Epithelial cell of proximal tubule (primary cell): ENCODE results near the gene CREB3L2. TPM values are rescaled to one million over a fixed set of nuclear protein-coding genes. Genes with fewer than 3 reads are reported as not detected.
"Not testable (repeated sequence)": the region's sequence is repeated elsewhere in the genome, so short reads cannot be mapped to it uniquely, and the experiment has no call there.

Source experiments
- DNase-seq: peaks from one replicate; pipeline ENCODE4 v3.0.0-alpha.2; 2011; ENCODE audit warnings: low read depth
- H3K4me3 ChIP-seq: 2 replicates; pipeline ENCODE4 v1.5.1; 2011; ENCODE audit warnings: low read depth, mild to moderate bottlenecking, low read length
- total RNA-seq: library from RNA; depleted of rRNA; stranded (reverse); fragments of >200 nt; gene quantifications from 2 replicates; pipeline ENCODE4 v1.2.3, GENCODE V29; 2015
- TF ChIP-seq, protein P1 (sequence below): conservative IDR thresholded peaks from 2 replicates; pipeline ENCODE4 v1.5.1; 2012; ENCODE audit warnings: low read depth, mild to moderate bottlenecking, low read length

The CREB3L2 gene
- total RNA-seq, 1 donor from 2014 or later, result 18.3 TPM

DNA sequence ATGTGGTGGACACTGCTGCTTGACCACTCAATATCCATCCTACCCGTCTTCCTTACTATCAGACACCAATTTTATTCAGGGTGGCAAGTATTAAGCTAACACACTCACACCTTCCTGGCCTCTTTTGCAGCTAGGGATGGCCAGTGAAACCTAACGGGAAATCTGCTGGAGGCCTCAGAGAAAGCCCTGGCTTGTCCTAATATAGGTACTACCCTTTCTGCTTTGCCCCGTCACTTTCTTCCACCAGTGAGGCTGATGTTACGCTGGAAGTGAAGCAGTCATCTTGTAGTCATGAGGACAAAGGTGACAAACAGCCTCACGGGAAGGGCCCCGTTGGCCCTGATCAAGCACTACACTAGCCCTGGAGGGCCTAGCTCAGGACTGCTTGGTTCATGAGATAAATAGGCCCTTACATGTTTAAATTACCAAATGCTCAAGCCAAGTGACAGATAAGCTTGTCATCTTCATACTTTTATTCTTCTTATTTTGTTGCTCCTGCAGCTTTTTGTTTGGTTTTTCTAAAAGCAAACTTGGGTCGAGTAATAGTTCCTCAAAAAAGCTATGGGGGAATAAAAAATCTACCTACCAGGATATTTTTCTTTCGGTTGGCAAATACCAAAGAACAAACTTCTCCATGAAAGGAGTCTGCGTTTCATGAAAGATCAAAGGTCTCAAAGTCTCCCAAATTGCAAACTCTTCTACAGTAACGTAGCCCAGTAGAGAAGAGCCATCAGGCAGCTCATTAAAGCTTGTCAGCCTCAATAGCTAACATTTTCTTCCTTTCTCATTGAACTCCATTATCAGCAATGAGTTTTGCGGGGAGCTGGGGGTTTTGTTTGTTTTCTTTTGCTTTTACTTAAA is 17.5 kb downstream of the CREB3L2 start:
- TF ChIP-seq, protein P1, sequence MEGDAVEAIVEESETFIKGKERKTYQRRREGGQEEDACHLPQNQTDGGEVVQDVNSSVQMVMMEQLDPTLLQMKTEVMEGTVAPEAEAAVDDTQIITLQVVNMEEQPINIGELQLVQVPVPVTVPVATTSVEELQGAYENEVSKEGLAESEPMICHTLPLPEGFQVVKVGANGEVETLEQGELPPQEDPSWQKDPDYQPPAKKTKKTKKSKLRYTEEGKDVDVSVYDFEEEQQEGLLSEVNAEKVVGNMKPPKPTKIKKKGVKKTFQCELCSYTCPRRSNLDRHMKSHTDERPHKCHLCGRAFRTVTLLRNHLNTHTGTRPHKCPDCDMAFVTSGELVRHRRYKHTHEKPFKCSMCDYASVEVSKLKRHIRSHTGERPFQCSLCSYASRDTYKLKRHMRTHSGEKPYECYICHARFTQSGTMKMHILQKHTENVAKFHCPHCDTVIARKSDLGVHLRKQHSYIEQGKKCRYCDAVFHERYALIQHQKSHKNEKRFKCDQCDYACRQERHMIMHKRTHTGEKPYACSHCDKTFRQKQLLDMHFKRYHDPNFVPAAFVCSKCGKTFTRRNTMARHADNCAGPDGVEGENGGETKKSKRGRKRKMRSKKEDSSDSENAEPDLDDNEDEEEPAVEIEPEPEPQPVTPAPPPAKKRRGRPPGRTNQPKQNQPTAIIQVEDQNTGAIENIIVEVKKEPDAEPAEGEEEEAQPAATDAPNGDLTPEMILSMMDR, result no peak
- H3K4me3 ChIP-seq, result no peak overlapping the region
- no peak for DNase-seq

DNA sequence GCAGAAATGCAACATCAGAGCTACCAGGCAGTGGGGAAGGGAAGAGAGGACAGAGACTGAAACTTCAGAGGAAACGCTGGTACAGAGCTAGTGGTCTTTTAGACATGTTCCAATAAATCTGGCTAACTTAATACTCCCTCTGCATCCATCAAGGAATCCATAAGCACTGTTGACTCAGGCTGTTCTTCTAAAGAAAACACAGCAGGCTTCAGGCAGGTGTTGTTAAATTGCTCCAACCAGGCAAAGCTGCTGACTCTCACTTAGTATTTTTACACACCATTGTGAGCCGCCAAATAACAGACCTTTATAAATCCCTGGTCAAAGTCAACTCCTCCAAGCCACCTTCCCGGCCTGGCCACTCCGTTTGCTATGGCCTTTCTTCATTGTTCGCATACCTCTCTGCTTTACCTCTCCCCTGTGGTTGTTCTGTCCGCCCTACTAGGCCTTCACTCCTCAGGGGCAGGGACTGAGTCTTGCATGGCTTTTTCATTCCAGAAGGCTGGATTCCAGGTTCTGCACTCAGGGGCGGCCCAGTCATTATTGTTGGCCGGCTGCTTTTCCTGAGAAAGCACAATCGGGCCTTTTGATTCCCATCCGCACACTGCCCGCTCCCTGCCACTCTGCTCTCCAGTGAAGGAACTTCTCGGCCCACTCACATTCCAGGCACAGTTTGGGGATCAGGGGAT is 18.4 kb downstream of the CREB3L2 start:
- no peak for DNase-seq
- TF ChIP-seq, protein P1, result no peak
- H3K4me3 ChIP-seq, result no peak overlapping the region

DNA sequence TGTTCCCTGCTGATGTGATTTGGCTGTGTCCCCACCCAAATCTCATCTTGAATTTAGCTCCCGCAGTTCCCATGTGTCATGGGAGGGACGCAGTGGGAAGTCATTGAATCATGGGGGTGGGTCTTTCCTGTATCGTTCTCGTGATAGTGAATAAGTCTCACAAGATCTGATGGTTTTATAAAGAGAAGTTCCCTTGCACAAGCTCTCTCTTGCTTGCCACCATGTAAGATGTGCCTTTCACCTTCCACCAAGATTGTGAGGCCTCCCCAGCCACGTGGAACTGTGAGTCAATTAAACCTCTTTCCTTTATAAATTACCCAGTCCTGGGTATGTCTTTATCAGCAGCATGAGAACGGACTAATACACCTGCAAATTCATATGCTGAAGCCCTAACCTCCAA is 19.5 kb downstream of the CREB3L2 start:
- H3K4me3 ChIP-seq, DNase-seq: not testable (repeated sequence)

DNA sequence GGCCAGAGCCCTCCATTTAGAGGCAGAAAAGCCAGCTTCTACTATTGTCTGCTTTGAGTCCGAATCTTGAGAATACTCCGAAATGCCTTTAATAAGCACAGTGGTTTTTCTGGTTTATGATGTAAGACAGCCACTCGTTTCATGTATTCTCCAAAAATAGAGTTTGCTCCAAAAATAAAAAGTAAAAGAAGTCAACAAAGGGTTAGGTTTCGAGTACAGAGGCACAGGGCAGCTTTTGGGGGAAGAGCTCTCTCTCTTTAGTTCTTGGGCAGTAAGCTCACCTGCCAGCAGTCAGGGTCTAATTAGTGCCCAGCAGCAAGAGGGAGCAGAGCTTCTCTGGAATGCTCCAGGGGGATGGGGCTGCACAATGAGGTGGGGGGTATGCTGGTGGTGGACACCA is 20.2 kb downstream of the CREB3L2 start:
- TF ChIP-seq, protein P1, result no peak
- no peak overlapping the region for H3K4me3 ChIP-seq
- no peak for DNase-seq

DNA sequence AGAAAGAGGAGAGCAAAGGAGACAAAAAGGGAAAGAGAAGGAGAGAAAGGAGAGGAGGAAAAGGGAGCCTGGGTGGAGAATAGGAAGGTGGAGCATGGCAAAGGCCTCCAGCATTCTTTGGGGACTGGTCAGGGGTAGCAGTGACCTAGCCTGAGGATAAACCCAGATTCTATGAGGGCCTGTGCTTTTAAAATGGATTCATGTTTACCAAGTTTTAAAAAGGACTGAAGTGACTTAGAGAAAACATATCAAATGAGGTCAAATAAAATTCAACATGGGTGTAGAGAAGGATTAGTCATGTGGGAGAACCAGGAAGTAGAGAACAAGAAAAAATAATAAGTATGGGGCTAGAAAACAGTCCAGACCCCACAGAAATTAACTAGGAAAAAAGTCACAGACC is 20.7 kb downstream of the CREB3L2 start:
- H3K4me3 ChIP-seq, result no peak overlapping the region
- DNase-seq, result no peak
- TF ChIP-seq, protein P1, result no peak

DNA sequence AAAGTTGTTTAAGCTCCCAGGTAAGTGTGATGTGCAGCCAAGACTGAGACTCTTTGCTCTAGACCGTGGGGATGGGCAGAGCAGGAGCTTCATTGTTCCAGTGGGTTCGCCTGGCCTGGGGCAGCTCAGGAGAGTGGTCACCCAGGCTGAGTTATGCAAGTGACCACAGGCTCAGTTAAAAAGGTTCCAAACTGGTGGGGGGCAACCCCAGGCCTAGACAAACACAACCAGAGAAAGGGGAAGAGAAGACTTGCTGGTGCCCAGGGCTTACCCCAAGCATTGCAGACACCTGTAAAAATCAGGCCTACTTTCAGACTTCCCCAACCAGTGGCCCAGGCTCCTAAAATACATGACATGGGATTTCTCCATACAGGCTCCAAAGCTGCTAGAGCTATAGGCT is 21.6 kb downstream of the CREB3L2 start:
- TF ChIP-seq, protein P1, result no peak
- DNase-seq, result no peak

DNA sequence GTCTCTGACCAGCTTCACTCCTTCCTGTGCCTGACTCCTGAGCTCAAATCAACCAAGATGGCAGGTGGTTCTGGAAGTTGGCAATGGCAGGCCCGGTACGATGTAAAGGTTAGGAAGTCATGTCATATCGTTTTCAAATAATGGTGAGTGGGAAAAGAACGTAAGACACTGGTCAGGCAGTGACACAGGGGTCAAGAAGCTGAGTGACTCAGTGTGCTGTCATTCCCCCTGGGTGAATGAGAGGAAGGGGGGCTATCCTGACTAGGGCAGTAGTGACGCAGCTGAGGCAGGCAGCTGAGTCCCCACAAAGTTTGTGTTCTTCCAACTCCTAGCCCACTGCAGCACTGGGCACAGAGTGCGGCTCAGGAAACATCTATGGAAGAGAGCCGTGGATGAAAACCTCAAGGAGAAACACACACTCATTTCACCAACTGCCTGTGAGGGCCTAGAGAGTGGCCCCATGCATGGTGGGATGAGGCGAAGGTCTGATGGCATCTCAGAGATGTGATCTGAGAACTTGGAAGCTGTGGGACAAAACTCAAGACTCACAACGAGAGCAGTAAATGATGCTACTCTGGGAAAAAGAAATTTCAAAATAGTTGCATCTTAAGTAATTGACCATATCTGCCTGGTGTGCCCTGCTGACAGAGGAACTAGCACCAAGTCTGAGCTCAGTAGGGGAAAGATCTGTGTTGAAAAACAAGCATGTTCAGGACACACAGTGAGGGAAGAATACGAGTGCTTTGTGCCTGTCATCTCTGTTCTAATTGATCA is 23.2 kb downstream of the CREB3L2 start:
- TF ChIP-seq, protein P1, result no peak
- DNase-seq, result peak; percentile 75
- no peak overlapping the region for H3K4me3 ChIP-seq

More for the DNA sequence above, 21.6 kb downstream of the CREB3L2 start:
- H3K4me3 ChIP-seq, result no peak overlapping the region
